LoVo (cell line): ENCODE results near the gene MAG.

Experiments used
- DNase-seq: peaks from one replicate; pipeline ENCODE4 v3.0.0-alpha.2; 2016; ENCODE audit warnings: low spot score

Gene MAG

DNA sequence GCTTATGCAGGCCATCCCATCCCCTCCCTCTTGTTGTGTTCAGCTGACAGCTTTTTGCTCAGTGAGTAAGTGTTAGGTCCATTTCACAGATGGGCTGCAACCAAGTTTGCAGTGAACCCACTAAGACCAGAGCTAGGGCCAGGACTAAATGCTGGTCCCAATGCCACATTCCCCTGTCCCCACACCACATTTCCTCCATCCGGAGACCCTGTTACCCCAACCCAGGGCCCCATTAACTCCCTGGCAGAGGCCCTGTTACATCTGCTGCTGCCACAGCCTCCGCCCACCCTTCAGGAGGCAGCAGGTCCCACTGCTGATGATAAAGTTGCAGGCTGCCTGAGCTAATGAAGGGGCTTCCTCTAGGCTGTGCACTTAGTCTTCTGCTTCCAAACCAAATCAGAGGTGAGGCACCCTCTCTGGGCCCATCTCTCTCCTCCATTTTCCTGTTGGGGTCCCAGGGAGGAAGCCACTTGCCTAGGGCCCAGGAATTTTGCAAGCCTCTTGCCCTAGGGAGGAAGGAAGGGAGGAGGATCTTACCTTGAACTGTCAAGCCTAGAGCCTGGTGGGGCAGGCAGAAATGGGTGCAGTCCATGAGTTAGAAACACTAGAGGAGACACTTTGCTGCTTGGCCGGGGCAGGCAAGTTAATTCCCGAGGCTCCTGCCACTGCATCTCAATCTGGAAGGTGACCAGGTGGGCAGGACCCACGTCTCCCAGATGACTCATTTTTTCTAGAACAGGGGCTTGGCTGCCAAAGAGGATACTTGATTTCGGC is 26.6 kb upstream of the MAG start:
- DNase-seq: no peak

- DNase-seq: no peak
These were observed 26.0 kb upstream of the MAG start for GRCh38 chr19:35265900-35266519.

DNA sequence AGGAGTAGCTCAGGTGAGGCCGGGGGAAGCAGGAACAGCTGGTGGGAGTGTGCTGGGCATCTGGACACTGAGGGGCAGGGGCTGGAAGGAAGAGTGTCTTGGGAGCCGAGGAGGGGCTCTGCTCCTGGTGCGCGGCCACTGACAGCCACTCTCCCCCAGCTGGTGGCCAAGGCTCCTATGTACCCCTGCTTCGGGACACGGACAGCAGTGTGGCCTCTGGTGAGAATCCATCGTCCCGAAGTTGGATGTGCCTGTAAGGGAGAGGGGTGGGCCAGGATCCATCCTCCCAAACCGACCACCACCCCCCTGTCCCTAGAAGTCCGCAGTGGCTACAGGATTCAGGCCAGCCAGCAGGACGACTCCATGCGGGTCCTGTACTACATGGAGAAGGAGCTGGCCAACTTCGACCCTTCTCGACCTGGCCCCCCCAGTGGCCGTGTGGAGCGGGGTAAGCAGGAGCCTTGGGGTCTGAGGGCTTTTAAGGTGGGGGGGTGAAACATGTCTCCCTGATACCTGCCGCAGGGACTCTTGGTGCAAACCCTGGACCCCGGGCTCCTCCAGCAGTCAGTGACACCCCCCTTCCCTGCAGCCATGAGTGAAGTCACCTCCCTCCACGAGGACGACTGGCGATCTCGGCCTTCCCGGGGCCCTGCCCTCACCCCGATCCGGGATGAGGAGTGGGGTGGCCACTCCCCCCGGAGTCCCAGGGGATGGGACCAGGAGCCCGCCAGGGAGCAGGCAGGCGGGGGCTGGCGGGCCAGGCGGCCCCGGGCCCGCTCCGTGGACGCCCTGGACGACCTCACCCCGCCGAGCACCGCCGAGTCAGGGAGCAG is 25.2 kb upstream of the MAG start:
- no peak for DNase-seq

GRCh38 chr19:35267353-35267817 is 24.6 kb upstream of the MAG start:
- no peak for DNase-seq

DNA sequence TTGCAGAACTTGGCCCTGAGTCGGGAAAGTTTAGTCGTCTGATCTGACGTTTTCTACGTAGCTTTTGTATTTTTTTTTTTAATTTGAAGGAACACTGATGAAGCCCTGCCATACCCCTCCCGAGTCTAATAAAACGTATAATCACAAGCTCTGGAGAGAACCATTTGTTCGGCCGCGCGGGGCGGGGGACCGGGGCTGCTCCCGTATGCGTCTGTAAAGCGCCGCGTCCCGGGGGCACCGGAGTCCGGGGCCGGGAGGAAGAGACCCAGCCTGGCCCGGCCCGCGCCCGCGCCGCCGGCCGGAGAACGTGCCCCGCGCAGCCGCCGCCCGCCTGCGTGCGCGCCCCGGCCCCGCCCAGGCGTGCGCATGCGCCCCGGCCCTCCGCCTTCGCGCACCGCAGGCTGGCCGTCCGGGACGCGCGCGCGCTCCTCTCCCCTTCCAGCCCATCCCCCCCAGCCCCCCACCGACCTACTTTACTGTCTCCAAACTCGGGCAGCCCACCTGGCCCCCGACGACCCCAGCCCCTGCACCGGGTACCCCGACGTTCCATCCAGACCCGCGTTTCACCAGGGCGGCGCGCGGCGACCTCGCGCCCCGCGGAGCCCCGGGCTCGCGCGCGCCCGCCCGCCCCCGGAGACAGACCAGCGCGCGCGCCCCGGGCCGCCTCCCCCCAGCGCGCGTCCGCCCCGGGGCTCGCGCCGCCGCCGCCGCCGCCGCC is 24.0 kb upstream of the MAG start:
- DNase-seq: peak; percentile 78

DNA sequence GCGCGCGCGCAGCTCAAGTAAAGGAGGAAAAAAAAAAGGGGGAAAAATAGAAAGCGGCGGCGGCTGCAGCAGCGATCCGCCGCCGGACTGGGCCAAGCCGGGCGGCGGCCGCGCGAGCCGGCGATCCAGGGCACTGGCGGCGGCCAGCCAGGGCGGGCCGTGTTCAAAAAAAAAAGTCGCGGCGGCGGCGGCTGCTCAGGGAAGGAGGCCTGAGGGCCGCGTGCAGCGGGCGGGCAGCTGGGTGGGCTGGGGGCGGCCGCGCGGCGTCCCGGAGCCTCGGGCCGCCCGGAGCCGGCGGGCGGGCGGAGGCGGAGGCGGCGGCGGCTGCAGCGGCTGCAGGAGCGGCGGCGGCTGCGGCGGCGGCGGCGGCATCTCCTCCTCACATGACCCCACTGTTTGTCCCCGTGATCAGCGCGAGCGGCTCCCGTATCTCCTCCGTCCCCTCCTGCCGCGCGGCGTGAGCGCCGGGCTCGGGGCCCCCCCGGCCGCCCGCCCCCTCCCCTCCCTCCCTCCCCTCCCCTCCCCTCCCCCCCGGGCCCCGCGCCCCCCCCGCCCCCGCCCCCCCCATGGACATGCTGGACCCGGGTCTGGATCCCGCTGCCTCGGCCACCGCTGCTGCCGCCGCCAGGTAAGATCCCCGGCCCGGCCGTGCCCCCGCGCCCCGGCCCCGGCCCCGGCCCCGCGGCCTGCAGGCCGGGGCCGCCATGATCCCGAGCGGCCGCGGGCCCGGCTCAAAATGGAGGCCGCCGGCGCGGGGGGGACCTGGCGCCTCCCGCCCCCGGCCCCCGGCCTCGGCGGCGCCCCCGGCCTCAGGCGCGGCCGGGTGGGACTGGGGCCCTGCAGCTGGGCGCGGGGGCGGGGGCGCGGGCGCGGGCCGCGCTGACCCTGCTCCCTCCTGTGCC is 23.2 kb upstream of the MAG start, which contains the start of gene USF2:
Gene USF2 (plus strand): TSS at position 427 of the 902 bp plus-strand sequence. CDS start 140 bp downstream, at position 567.
- peak; percentile 61 for DNase-seq

DNA sequence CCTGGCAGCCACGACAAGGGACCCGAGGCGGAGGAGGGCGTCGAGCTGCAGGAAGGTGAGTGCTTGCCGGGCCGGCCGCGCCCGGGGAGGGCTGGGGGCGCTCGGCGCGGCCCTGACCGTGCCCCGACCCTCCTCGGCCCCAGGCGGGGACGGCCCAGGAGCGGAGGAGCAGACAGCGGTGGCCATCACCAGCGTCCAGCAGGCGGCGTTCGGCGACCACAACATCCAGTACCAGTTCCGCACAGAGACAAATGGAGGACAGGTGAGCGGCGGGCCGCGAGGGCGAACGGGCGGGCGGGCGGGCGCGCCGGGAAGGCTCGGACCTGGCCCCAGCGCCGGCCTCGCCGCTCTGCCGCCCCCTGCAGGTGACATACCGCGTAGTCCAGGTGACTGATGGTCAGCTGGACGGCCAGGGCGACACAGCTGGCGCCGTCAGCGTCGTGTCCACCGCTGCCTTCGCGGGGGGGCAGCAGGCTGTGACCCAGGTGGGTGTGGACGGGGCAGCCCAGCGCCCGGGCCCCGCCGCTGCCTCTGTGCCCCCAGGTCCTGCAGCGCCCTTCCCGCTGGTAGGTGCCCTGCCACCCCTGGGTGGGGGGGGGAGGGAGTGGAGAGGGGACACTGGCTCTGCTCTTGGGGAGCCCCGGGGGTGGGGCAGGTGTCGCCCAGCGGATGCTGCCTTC is 22.4 kb upstream of the MAG start:
- peak; percentile 85 for DNase-seq

DNA sequence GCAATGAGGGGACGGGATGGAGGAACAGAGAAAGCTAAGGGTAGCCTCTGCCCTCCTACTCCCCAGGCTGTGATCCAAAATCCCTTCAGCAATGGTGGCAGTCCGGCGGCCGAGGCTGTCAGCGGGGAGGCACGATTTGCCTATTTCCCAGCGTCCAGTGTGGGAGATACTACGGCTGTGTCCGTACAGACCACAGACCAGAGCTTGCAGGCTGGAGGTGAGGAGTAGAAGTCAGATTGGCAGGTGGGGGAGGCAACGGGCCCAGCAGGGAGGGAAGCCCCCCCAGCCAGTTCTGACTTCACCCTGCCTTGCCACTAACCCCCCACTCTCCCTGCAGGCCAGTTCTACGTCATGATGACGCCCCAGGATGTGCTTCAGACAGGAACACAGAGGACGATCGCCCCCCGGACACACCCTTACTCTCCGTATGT is 21.6 kb upstream of the MAG start:
- DNase-seq: no peak

DNA sequence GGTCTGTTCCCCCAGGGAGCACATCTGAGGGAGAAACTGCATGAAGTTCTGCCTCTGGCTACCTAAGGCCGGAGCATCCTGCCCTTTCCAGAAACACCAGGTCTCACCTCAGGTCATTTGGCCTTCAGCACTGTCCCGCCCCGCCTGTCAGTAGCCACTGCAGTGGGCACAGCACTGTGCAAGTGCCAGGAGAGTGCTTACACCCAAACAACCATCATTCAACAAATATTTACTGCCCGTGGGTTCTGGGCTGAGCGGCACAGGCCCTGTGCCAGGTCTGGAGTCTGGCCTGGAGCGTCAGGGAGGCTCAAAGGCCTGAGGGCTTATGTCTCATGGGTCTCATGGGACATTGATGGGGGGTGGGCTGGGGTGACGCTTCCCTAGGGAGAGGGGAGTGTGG is 20.4 kb upstream of the MAG start:
- no peak for DNase-seq

- no peak for DNase-seq
These were observed 19.7 kb upstream of the MAG start for GRCh38 chr19:35272122-35272719.

DNA sequence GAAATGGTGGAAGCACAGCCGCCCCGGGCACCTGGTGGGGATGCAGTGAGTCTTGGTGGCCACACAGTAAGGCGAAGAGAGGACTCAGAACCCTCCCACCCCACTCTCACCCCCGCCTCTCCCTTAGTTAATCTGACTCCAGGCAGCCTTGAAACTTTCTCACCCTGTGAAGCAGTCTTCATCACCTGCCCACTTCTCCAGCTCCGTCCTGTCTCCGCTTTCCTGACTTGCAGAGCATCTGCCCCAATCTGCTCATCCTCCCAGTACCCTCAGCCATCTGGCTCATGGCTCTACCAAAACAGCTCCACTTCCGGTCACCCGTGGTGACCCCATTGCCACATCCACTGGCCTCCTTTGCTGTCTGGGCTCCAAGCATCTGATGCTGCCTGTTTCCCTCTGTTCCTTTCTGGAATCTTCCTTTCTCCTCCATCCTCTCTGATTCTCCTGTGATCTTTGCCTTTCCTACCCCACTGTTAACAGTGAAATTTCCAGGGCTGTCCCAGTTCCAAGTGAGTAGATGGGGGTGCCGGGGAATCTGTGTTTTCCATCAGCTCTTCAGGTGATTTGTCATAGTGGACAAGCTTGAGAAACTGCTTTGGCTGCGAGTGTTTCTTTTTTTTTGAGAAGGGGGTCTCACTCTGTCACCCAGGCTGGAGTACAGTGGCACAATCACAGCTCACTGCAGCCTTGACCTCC is 18.9 kb upstream of the MAG start:
- DNase-seq: no peak

DNA sequence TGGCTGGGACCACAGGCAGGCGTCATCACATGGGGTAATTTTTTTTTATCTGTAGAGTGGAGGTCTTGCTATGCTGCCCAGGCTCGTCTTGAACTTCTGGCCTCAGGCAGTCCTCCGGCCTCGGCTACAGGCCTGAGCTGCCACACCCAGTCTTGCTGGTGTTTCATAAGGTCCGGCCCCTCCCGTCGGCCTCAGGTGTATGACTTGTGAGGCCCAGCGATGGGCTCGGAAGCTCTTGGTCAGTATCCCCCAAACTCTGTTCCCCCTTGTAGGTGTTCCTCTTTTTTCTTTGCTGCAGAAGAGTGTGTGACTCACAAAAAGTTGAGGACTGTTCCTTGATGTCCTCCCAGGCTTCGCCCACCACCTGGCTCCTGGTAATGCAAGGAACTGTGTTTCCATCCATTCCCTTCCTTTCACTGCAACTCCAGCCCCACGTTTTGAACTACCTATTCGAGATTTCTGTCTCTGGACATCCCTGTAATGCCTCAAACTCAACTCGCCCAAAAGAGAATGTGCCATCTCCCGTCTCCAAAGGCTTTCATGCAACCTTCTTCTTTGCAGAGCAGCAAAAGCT is 18.2 kb upstream of the MAG start:
- DNase-seq: no peak

DNA sequence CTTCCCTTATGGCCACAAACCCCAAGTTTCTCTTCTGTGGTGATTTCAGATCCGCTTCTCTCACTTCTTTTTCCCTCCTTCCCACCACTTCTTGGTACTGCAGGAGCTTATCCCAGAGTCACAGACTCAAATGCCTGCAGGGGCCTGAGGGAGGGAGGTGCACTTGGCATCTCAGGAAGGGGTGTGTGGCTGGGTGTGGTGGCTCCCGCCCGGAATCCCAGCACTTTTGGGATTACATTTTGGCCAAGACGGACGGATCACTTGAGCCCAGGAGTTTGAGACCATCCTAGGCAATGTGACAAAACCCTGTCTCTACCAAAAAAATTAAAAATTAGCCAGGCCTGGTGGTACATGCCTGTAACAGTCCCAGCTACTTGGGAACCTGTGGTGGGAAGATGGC is 17.6 kb upstream of the MAG start:
- DNase-seq: no peak

GRCh38 chr19:35276706-35277281 is 15.2 kb upstream of the MAG start:
- no peak for DNase-seq

- DNase-seq: no peak
These were observed 13.2 kb upstream of the MAG start for GRCh38 chr19:35278578-35279284.

DNA sequence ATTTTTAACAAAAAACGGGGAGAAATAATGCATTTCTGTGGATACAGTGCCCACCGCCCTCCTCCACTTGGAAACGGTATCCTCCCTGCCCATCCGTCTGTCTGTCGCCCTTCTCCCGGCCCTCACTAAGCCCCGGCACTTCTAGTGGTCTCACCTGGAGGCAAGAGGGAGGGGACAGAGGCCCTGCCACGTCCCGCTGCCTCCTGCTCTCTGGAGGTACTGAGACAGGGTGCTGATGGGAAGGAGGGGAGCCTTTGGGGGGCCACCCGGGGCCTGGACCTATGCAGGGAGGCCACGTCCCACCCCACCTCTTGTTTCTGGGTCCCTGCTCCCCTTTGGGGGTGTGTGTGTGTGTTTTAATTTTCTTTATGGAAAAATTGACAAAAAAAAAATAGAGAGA is 12.6 kb upstream of the MAG start:
- no peak for DNase-seq

DNA sequence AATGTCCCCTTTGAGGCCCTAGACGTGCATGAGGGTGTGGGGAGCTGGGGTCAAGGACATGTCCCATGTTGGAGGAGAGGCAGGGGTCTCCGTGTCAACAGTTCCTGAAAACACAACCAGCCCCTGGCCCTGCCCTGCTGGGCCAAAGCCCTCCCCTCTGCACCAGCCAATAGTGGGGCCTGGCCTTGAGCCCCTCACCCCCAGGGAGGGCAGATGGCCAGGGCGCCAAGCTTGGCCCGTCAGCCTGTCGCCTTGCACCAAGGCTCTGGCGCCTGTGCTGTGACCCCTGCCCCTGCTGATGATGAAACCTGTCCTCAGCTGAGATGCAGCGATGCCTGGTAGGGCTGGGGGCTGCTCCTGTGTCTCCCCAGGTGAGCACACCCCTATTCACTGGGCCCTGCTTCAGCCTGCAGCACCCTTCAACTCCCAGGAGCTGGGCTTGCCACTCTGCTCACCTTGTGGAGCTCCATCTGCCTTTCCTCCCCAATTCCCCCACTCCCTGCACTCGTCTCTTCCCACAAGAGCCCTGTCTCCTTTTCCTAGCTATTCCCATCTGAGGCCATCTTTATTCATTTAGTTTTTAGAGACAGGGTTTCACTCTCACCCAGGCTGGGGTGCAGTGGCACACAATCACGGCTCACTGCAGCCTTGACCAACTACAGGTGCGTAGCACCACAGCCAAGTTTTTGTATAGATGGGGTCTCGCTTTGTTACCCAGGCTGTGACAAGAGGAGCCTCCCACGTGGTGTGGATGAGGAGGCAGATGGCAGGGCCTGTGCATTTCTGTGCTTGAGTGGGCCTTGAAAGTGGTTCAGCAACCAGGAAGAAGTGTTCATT is 11.8 kb upstream of the MAG start:
- no peak for DNase-seq
